HL-60/S4 treated with phorbol 12-myristate 13-acetate at 8.2 ng/mL for 4 days and 3 days (cell line): ENCODE measurements around the gene LMTK2.

Experiments used
- in situ Hi-C: fragments of 300-500 bp; cut with MboI; formaldehyde crosslinking; loops from 2 replicates; pipeline ENCODE4 v1.15.0; 2022; ENCODE audit warnings: low sequenced_read_pairs

Gene LMTK2

GRCh38 chr7:98252425-98253054 is 145.9 kb downstream of the LMTK2 start:
- in situ Hi-C loops, result no loop called here

- in situ Hi-C loops, result no loop called here
Measured at GRCh38 chr7:98254516-98254915, 147.9 kb downstream of the LMTK2 start.

GRCh38 chr7:98254951-98255610 is 148.4 kb downstream of the LMTK2 start:
- in situ Hi-C loops, result no loop called here

GRCh38 chr7:98256431-98256830 is 149.8 kb downstream of the LMTK2 start:
- in situ Hi-C loops, result no loop called here

GRCh38 chr7:98257701-98258100 is 151.0 kb downstream of the LMTK2 start:
- in situ Hi-C loops, result no loop called here
